ENCODE measurements around the gene UPF2.

UPF2 gene

DNA sequence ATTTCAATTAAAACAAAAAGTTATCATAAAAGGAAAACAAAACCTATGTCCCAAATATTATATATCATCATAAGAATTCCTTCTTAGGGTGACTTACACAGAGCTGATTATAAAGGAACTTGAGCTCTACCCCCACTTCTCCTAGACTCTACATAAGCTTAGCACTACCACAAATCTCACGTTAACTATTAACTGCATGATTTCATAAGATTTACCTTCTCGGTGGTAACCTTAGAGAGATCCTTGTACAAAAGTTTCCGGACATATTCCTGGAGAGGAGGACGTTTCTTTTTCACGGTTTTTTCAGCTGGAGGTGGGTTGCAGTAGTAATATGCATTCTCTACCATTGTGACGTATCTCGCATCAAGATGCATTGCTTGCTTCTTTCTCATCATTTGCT is 83.7 kb downstream of the UPF2 start:
- no peak for TF ChIP-seq CTCF (IDR thresholded peaks at IDR 0.05)
- TF ChIP-seq ZFX (IDR thresholded peaks at IDR 0.05; ENCODE audit: borderline replicate concordance): no peak

DNA sequence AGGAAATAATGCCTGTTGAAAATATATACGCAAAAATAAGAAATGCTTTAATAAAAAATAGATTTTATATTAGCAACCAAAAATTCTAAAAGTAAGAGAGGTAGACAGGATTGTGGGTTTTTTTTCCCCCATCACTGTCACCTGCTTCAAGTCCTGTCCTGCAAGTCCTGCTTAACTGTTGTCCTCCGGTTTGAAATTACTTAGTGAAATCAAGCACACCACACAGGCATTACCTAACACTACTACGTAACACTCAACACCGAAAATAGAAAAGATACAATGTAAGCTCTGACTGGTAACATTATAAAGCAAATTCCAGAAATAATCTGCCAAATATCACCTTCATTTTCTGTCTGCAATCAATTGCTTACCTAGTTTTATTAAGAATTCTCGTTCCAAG is 90.9 kb downstream of the UPF2 start:
- no peak overlapping the region for H3K27ac ChIP-seq
- TF ChIP-seq ZFX (IDR thresholded peaks at IDR 0.05; ENCODE audit: borderline replicate concordance): no peak
- no peak for TF ChIP-seq CTCF (IDR thresholded peaks at IDR 0.05)

More for the DNA sequence above, 83.7 kb downstream of the UPF2 start:
- H3K27ac ChIP-seq: no peak overlapping the region

GRCh38 chr10:11950325-11951018 is 92.1 kb downstream of the UPF2 start:
- H3K27ac ChIP-seq: no peak overlapping the region
- no peak for TF ChIP-seq ZFX (IDR thresholded peaks at IDR 0.05; ENCODE audit: borderline replicate concordance)
- no peak for TF ChIP-seq CTCF (IDR thresholded peaks at IDR 0.05)

DNA sequence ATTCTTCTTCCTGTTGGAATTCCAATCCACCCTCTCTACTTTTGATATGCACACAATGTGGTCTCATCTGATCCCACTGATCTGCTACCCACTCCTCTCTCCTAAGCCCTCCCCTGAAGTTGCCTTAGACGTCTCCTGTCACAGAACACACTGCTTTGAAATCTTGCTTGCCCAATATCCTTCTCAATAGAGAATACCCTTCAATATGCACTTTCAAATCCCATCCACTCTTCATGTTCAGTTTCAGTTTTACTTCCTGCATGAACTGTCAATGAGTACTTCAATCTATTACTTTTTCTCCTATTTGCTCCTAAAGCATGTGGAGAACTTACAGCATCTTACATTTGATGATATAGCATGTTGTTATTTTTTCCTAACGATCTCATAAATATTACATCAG is 93.5 kb downstream of the UPF2 start:
- no peak for TF ChIP-seq ZFX (IDR thresholded peaks at IDR 0.05; ENCODE audit: borderline replicate concordance)
- no peak for TF ChIP-seq CTCF (IDR thresholded peaks at IDR 0.05)
- H3K27ac ChIP-seq: no peak overlapping the region

GRCh38 chr10:11946652-11947051 is 96.0 kb downstream of the UPF2 start:
- no peak for TF ChIP-seq ZFX (IDR thresholded peaks at IDR 0.05; ENCODE audit: borderline replicate concordance)
- no peak for TF ChIP-seq CTCF (IDR thresholded peaks at IDR 0.05)
- H3K27ac ChIP-seq: no peak overlapping the region

- no peak overlapping the region for H3K27ac ChIP-seq
- TF ChIP-seq CTCF (IDR thresholded peaks at IDR 0.05) (no peak), ZFX (IDR thresholded peaks at IDR 0.05; ENCODE audit: borderline replicate concordance) (no peak)
Measured at GRCh38 chr10:11936389-11937152, 106.0 kb downstream of the UPF2 start.

DNA sequence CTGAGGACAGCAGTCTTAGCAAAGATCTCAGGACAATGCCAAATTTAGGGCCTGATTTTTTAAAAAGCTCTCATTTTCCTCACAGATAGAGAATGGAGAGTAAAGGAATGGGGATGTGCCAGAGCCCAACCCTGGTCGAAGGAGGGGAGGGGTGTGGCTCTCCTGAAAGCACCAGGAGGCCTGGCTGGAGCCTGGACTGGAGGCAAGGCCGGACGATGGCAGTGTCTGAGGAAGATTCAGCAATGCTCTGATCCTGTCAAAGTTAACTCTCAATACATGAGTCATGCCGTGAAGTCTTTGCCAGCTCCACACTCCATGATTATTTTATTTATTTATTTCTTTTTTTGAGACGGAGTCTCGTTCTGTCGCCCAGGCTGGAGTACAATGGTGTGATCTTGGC is 108.3 kb downstream of the UPF2 start:
- no peak overlapping the region for H3K27ac ChIP-seq
- TF ChIP-seq CTCF (IDR thresholded peaks at IDR 0.05): no peak
- no peak for TF ChIP-seq ZFX (IDR thresholded peaks at IDR 0.05; ENCODE audit: borderline replicate concordance)
